ENCODE measurements around the gene FBXO36.

DNA sequence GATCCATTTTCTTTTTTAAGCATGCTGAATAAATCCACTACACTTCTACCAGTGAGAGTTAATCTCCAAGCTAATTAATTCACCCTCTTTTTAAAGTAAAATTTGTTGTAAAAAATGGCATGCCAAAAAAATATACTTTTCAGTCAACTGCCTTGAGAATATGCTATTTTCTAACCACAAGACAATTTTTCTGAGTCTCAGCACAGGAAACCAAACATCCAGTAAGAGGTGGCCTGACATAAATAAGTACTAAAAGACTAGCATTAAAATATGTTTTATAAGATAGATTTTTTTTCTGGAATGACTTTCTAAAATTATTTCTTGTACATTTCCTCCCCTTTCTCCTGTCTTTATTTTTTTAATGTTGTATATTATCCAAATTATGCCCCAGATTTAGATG, 2.9 kb downstream of the FBXO36 start:
- TF ChIP-seq, protein P1, sequence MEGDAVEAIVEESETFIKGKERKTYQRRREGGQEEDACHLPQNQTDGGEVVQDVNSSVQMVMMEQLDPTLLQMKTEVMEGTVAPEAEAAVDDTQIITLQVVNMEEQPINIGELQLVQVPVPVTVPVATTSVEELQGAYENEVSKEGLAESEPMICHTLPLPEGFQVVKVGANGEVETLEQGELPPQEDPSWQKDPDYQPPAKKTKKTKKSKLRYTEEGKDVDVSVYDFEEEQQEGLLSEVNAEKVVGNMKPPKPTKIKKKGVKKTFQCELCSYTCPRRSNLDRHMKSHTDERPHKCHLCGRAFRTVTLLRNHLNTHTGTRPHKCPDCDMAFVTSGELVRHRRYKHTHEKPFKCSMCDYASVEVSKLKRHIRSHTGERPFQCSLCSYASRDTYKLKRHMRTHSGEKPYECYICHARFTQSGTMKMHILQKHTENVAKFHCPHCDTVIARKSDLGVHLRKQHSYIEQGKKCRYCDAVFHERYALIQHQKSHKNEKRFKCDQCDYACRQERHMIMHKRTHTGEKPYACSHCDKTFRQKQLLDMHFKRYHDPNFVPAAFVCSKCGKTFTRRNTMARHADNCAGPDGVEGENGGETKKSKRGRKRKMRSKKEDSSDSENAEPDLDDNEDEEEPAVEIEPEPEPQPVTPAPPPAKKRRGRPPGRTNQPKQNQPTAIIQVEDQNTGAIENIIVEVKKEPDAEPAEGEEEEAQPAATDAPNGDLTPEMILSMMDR (IDR thresholded peaks at IDR 0.05) = no peak
- TF ChIP-seq EZH2 (IDR thresholded peaks at IDR 0.05) = no peak
- no peak for TF ChIP-seq EZH2phosphoT487 (IDR thresholded peaks at IDR 0.05)
